ENCODE results near the gene AP3D1.

- TF ChIP-seq CTCF (conservative IDR thresholded peaks at IDR 0.05; ENCODE audit: low read length) (no peak), EZH2phosphoT487 (IDR thresholded peaks at IDR 0.05; ENCODE audit: borderline replicate concordance, low read depth, low read length) (no peak)
Observed at GRCh38 chr19:2064788-2065524, 86.4 kb downstream of the AP3D1 start.

Measured in OCI-LY7 (cell line).